Measurements from ENCODE around the gene FYN.

FYN gene

DNA sequence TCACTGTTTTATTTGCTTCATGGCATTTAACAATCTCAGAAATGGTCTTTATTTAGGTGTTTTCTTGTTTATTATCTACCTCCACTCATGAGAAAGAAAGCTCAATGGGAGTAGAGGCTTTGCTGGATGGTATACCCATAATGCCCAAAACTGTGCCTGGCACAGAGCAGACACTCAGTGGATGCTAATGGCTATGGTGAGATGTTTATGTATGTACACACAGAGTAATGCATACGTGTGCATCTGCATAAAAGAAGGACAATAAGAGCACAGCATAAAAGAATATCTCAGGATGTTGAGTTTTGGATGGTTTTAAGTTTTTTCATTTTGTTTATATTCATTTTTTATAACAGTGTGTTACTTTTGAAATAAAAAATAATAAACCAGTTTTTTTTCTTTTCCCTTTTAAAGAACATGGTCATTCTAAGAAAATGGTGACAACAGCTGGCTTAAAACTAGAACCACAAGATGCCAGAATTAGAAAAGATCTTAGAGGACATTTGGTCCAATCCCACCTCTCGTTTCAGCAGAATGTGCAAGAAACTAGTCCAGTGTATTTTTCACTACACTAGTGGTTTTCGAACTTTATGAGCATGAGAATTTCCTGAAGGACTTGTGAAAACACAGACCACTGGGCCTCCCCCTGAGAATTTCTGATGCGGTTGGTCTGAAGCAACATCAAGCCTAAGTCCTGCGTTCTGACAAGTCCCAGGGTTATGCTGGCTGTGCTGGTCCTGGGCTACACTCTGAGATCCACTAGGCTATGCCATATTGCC lies 131.9 kb downstream of the FYN start:
- POLR2A ChIA-PET: interaction anchor here (0.7 kb wide), 1 partner anchor 388 kb away, joined by 3 read pairs; no protein-coding TSS in a partner anchor
- H3K27ac ChIP-seq (ENCODE audit: insufficient read depth in 1 of 2, low read depth in 1 of 2, low read length in 2 of 2, poor library complexity in 1 of 2, severe bottlenecking in 2 of 2): no peak overlapping the region

DNA sequence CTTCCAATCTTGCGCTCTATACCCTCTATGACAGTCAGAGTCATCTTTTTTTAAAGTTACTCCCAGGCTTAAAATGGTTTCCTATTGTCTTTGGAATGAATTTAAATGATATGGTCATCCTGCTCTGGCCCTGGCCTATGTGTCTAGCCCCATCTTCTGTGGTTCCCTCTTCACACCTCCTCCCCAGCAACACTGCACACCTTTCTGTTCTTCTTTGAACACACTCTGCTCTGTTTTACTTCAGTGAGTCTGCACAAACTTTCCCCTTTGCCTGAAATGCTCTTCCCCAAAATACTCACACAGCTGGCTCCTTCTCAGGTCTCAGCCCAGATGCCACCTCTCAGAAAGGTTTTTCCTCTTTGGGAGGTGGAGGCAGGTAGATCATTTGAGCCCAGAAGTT lies 132.7 kb downstream of the FYN start:
- CTCF ChIA-PET: interaction anchor here (1.2 kb wide), 1 partner anchor 15 kb away, joined by 4 read pairs; no protein-coding TSS in a partner anchor
- no peaks in the 10 kb centered on the region for H3K36me3 ChIP-seq (ENCODE audit: control insufficient read depth in 4 of 4, insufficient read depth in 4 of 4, low read length in 3 of 4)
- no peak overlapping the region for H3K4me3 ChIP-seq (ENCODE audit: control insufficient read depth in 1 of 7, extremely low read depth in 1 of 7, insufficient read depth in 4 of 7, low read depth in 2 of 7, low read length in 6 of 7)
- POLR2A ChIA-PET: interaction anchor here (0.7 kb wide), 1 partner anchor 387 kb away, joined by 3 read pairs; no protein-coding TSS in a partner anchor
- WGBS (ENCODE audit: insufficient coverage): no CpG with 5 or more reads among the region's 1 CpG
- DNase-seq: no peak
- H3K9me3 ChIP-seq (ENCODE audit: control extremely low read depth in 1 of 5, control insufficient read depth in 4 of 5, insufficient read depth in 2 of 5, low read depth in 1 of 5, low read length in 4 of 5): no peaks in the 10 kb centered on the region
- H3K27ac ChIP-seq (ENCODE audit: insufficient read depth in 1 of 2, low read depth in 1 of 2, low read length in 2 of 2, poor library complexity in 1 of 2, severe bottlenecking in 2 of 2): no peak overlapping the region
- H3K4me1 ChIP-seq (ENCODE audit: control extremely low read depth in 1 of 4, control insufficient read depth in 4 of 4, insufficient read depth in 4 of 4, low read length in 3 of 4): no peaks in the 10 kb centered on the region
- H3K27me3 ChIP-seq (replicated peaks in 2 of 5; ENCODE audit: control insufficient read depth in 4 of 5, insufficient read depth in 5 of 5, low read length in 4 of 5): no peaks in the 10 kb centered on the region

More for the DNA sequence above, 131.9 kb downstream of the FYN start:
- WGBS (ENCODE audit: insufficient coverage): 96% methylated on average over 4 of the region's 5 CpGs
- DNase-seq: no peak
- Histone ChIP-seq H3K36me3 (ENCODE audit: control insufficient read depth in 4 of 4, insufficient read depth in 4 of 4, low read length in 3 of 4) (no peaks in the 10 kb centered on the region), H3K4me1 (ENCODE audit: control extremely low read depth in 1 of 4, control insufficient read depth in 4 of 4, insufficient read depth in 4 of 4, low read length in 3 of 4) (no peaks in the 10 kb centered on the region), H3K9me3 (ENCODE audit: control extremely low read depth in 1 of 5, control insufficient read depth in 4 of 5, insufficient read depth in 2 of 5, low read depth in 1 of 5, low read length in 4 of 5) (no peaks in the 10 kb centered on the region), H3K4me3 (ENCODE audit: control insufficient read depth in 1 of 7, extremely low read depth in 1 of 7, insufficient read depth in 4 of 7, low read depth in 2 of 7, low read length in 6 of 7) (no peak overlapping the region), H3K27me3 (replicated peaks in 2 of 5; ENCODE audit: control insufficient read depth in 4 of 5, insufficient read depth in 5 of 5, low read length in 4 of 5) (no peaks in the 10 kb centered on the region)
- CTCF ChIA-PET: interaction anchor here (1.2 kb wide), 1 partner anchor 16 kb away, joined by 4 read pairs; no protein-coding TSS in a partner anchor

DNA sequence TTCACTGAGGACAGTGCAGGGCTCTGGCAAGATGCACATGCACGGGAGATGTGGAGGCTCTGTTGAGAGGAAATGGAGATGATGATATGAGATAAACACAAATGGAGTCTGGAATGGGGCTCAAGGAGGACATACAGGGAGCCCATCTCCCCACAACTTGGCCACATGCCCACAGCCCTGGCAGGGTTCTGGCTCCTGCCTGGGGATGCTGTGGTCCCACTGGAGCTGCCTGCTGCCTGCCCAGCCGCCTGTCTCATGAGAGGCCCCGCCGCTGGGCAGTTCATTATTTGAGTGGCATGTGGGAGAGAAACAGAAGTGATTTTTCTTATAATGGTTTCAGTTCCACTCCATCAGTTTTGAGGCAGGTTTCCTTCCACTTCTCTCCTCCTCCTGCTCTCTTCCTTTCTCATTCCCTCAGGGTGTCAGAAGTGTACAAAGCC lies 134.0 kb downstream of the FYN start:
- Histone ChIP-seq H3K9me3 (ENCODE audit: control extremely low read depth in 1 of 5, control insufficient read depth in 4 of 5, insufficient read depth in 2 of 5, low read depth in 1 of 5, low read length in 4 of 5) (no peaks in the 10 kb centered on the region), H3K27me3 (replicated peaks in 2 of 5; ENCODE audit: control insufficient read depth in 4 of 5, insufficient read depth in 5 of 5, low read length in 4 of 5) (no peaks in the 10 kb centered on the region), H3K36me3 (ENCODE audit: control insufficient read depth in 4 of 4, insufficient read depth in 4 of 4, low read length in 3 of 4) (no peaks in the 10 kb centered on the region), H3K27ac (ENCODE audit: insufficient read depth in 1 of 2, low read depth in 1 of 2, low read length in 2 of 2, poor library complexity in 1 of 2, severe bottlenecking in 2 of 2) (no peak overlapping the region), H3K4me3 (ENCODE audit: control insufficient read depth in 1 of 7, extremely low read depth in 1 of 7, insufficient read depth in 4 of 7, low read depth in 2 of 7, low read length in 6 of 7) (no peak overlapping the region), H3K4me1 (ENCODE audit: control extremely low read depth in 1 of 4, control insufficient read depth in 4 of 4, insufficient read depth in 4 of 4, low read length in 3 of 4) (peaks cover 0 to 2% (median under 1%) of the 10 kb centered on the region in 4 experiments)
- 83% methylated on average over 1 of the region's 4 CpGs for WGBS (ENCODE audit: insufficient coverage)
- ChIA-PET CTCF (interaction anchor here (1.3 kb wide), 1 partner anchor 9 kb away, joined by 5 read pairs; no protein-coding TSS in a partner anchor), POLR2A (no interaction called here)
- DNase-seq: no peak

DNA sequence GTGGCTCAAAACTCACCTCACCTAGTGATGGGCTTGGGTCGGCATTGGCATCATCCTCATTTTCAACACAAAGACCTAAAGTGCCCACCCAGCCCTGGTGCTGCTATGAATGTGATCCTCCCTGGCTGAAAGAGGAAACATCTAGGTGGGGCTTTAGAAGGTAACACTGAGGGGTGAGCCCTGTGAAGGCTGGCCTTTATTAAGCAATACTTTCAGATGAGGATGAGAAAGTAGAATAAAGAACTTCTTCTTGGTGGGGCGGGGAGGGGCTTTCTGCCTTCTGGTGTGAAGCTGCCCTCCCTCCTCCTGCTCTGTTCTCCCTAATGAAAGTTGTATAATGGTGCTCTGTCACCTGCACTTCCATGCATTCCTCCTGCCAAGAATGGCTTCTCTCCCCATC lies 134.6 kb downstream of the FYN start:
- Histone ChIP-seq H3K27ac (ENCODE audit: insufficient read depth in 1 of 2, low read depth in 1 of 2, low read length in 2 of 2, poor library complexity in 1 of 2, severe bottlenecking in 2 of 2) (no peak overlapping the region), H3K27me3 (replicated peaks in 2 of 5; ENCODE audit: control insufficient read depth in 4 of 5, insufficient read depth in 5 of 5, low read length in 4 of 5) (no peaks in the 10 kb centered on the region), H3K4me3 (ENCODE audit: control insufficient read depth in 1 of 7, extremely low read depth in 1 of 7, insufficient read depth in 4 of 7, low read depth in 2 of 7, low read length in 6 of 7) (no peak overlapping the region), H3K36me3 (ENCODE audit: control insufficient read depth in 4 of 4, insufficient read depth in 4 of 4, low read length in 3 of 4) (no peaks in the 10 kb centered on the region), H3K9me3 (ENCODE audit: control extremely low read depth in 1 of 5, control insufficient read depth in 4 of 5, insufficient read depth in 2 of 5, low read depth in 1 of 5, low read length in 4 of 5) (no peaks in the 10 kb centered on the region), H3K4me1 (ENCODE audit: control extremely low read depth in 1 of 4, control insufficient read depth in 4 of 4, insufficient read depth in 4 of 4, low read length in 3 of 4) (peaks cover 0 to 2% (median 1%) of the 10 kb centered on the region in 4 experiments)
- DNase-seq: no peak
- WGBS (ENCODE audit: insufficient coverage): 100% methylated on average over 1 of the region's 2 CpGs
- ChIA-PET CTCF (interaction anchor here (1.3 kb wide), 2 partner anchors 9 to 13 kb away, joined by 5 to 6 read pairs; no protein-coding TSS in a partner anchor), POLR2A (no interaction called here)

DNA sequence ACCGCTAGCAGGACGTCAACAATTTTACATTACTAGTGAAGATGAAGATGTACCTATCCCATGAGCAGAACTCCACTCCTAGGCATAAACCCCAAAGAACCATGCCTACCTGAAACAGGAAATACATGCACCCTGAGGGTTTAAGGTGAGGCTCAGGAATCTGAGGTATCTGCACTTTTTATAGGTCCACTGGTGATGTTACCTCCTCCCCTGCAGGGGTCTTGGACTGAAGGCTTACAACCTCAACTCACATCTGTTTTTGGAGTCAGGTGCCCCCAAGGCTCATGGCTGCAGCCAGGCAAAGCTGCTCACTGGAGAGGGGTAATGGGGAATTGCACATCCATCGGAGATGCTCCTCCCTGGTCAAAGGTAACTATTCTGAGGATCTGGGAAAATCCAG lies 135.1 kb downstream of the FYN start:
- CTCF ChIA-PET: interaction anchor here (1.3 kb wide), 1 partner anchor 13 kb away, joined by 6 read pairs; no protein-coding TSS in a partner anchor
- Histone ChIP-seq H3K4me3 (ENCODE audit: control insufficient read depth in 1 of 7, extremely low read depth in 1 of 7, insufficient read depth in 4 of 7, low read depth in 2 of 7, low read length in 6 of 7) (no peak overlapping the region), H3K27me3 (replicated peaks in 2 of 5; ENCODE audit: control insufficient read depth in 4 of 5, insufficient read depth in 5 of 5, low read length in 4 of 5) (no peaks in the 10 kb centered on the region), H3K27ac (ENCODE audit: insufficient read depth in 1 of 2, low read depth in 1 of 2, low read length in 2 of 2, poor library complexity in 1 of 2, severe bottlenecking in 2 of 2) (no peak overlapping the region), H3K36me3 (ENCODE audit: control insufficient read depth in 4 of 4, insufficient read depth in 4 of 4, low read length in 3 of 4) (no peaks in the 10 kb centered on the region), H3K9me3 (ENCODE audit: control extremely low read depth in 1 of 5, control insufficient read depth in 4 of 5, insufficient read depth in 2 of 5, low read depth in 1 of 5, low read length in 4 of 5) (peaks cover 0 to under 1% (median 0%) of the 10 kb centered on the region in 5 experiments), H3K4me1 (ENCODE audit: control extremely low read depth in 1 of 4, control insufficient read depth in 4 of 4, insufficient read depth in 4 of 4, low read length in 3 of 4) (peaks cover 0 to 2% (median 1%) of the 10 kb centered on the region in 4 experiments)
- WGBS (ENCODE audit: insufficient coverage): 100% methylated on average over 2 of the region's 3 CpGs
- no peak for DNase-seq
- POLR2A ChIA-PET: no interaction called here

DNA sequence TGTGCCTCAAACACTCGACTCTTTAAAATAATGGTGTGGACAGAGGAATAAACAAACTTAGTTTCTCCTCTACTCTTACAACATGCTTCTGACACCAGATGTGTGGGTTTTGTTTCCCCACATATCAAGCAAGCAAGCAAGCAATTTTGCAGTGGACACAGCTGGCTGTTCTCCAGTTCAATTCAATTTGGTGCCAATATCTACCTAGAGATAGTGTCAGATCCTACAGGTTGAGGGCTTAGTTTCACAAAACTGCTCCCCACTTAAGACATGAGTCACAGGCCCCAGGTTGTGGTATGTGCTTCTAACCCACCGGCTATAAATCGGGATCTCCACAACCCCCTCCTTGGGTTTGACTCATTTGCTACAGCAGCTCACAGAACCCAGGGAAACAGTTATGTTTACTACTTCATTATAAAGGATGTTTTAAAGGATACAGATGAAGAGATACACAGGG lies 136.2 kb downstream of the FYN start:
- POLR2A ChIA-PET: no interaction called here
- WGBS (ENCODE audit: insufficient coverage): no CpG with 5 or more reads among the region's 3 CpGs
- peaks cover 0 to 2% (median 0%) of the 10 kb centered on the region in 4 experiments for H3K36me3 ChIP-seq (ENCODE audit: control insufficient read depth in 4 of 4, insufficient read depth in 4 of 4, low read length in 3 of 4)
- H3K4me1 ChIP-seq (ENCODE audit: control extremely low read depth in 1 of 4, control insufficient read depth in 4 of 4, insufficient read depth in 4 of 4, low read length in 3 of 4): peaks cover 0 to 2% (median 1%) of the 10 kb centered on the region in 4 experiments
- H3K9me3 ChIP-seq (ENCODE audit: control extremely low read depth in 1 of 5, control insufficient read depth in 4 of 5, insufficient read depth in 2 of 5, low read depth in 1 of 5, low read length in 4 of 5): peaks cover 0 to 9% (median 7%) of the 10 kb centered on the region in 5 experiments
- H3K4me3 ChIP-seq (ENCODE audit: control insufficient read depth in 1 of 7, extremely low read depth in 1 of 7, insufficient read depth in 4 of 7, low read depth in 2 of 7, low read length in 6 of 7): no peak overlapping the region
- H3K27me3 ChIP-seq (replicated peaks in 2 of 5; ENCODE audit: control insufficient read depth in 4 of 5, insufficient read depth in 5 of 5, low read length in 4 of 5): no peaks in the 10 kb centered on the region
- H3K27ac ChIP-seq (ENCODE audit: insufficient read depth in 1 of 2, low read depth in 1 of 2, low read length in 2 of 2, poor library complexity in 1 of 2, severe bottlenecking in 2 of 2): no peak overlapping the region
- peak in 1 of 3 donors; percentile 22 for DNase-seq
- CTCF ChIA-PET: interaction anchor here (1.3 kb wide), 1 partner anchor 11 kb away, joined by 6 read pairs; no protein-coding TSS in a partner anchor

Data from common myeloid progenitor, CD34-positive (primary cell).